Measurements from ENCODE around the gene PPM1E.

The PPM1E gene

GRCh38 chr17:58999500-58999899, 243.8 kb downstream of the PPM1E start:
- DNase-seq: no peak

GRCh38 chr17:59000022-59000421, 244.4 kb downstream of the PPM1E start:
- no peak for DNase-seq

GRCh38 chr17:59001158-59001814, 245.6 kb downstream of the PPM1E start:
- DNase-seq: peak; percentile 88 to 98

- no peak for DNase-seq
Measured at GRCh38 chr17:59002126-59002525, 246.5 kb downstream of the PPM1E start.

- no peak for DNase-seq
Measured at GRCh38 chr17:59002848-59003247, 247.2 kb downstream of the PPM1E start.

- no peak for DNase-seq
Measured at GRCh38 chr17:59003860-59004259, 248.2 kb downstream of the PPM1E start.

- DNase-seq: peak; percentile 77 to 78
Measured at GRCh38 chr17:59004338-59005111, 248.9 kb downstream of the PPM1E start.

GRCh38 chr17:59007995-59008394, 252.3 kb downstream of the PPM1E start:
- no peak for DNase-seq

GRCh38 chr17:59008737-59009136, 253.1 kb downstream of the PPM1E start:
- no peak for DNase-seq

- no peak for DNase-seq
Measured at GRCh38 chr17:59010026-59010425, 254.4 kb downstream of the PPM1E start.

GRCh38 chr17:59011975-59012374, 256.3 kb downstream of the PPM1E start:
- no peak for DNase-seq

GRCh38 chr17:59018019-59018418, 262.4 kb downstream of the PPM1E start:
- no peak for DNase-seq

- no peak for DNase-seq
Measured at GRCh38 chr17:59024916-59025315, 269.3 kb downstream of the PPM1E start.

GRCh38 chr17:59026176-59026939, 270.7 kb downstream of the PPM1E start:
- DNase-seq: peak; percentile 53 to 72

GRCh38 chr17:59027750-59028149, 272.1 kb downstream of the PPM1E start:
- peak in 1 of 2 donors; percentile 46 for DNase-seq

- peak in 1 of 2 donors; percentile 5 for DNase-seq
Measured at GRCh38 chr17:59028328-59028727, 272.7 kb downstream of the PPM1E start.

- DNase-seq: no peak
Measured at GRCh38 chr17:59030811-59031210, 275.2 kb downstream of the PPM1E start.
